ENCODE data around the gene ZSCAN23. TPM values are rescaled to one million over a fixed set of nuclear protein-coding genes. Genes with fewer than 3 reads are reported as not detected.

ZSCAN23 gene
- total and polyA plus RNA-seq, 9 of the 15 experiments (the other 6 are each of a cell fraction or from before 2014, with no cell fraction given) = 0.05 to 0.29 (median 0.21) TPM; not detected in 1

DNA sequence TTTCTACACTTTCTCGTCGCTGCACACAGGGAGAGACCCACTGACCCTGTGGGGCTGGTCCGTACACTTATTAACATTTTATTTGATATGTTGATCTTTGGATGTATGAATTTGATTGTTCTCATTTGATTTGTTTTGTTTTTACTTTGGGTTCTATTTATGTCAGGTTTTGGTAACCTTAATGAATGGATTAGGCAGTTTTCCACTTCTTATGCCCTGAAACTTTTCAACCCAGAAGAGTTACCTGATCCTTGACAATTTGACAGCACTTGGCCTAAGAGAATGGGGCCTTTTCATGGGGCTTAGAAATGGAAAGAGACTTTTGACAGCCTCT is 48.7 kb upstream of the ZSCAN23 start (continued):
- TF ChIP-seq NKRF (IDR thresholded peaks at IDR 0.05; ENCODE audit: borderline replicate concordance) = no peak; the same call in 1 of the 2 replicates
- peak; percentile 61; the same call in 1 of the 2 replicates for TF ChIP-seq ARID2 (IDR thresholded peaks at IDR 0.05)
- no peak; the same call in 1 of the 2 replicates for TF ChIP-seq MECOM (CRISPR knock-in tag; IDR thresholded peaks at IDR 0.05)
- no peak for TF ChIP-seq SMAD3 (CRISPR knock-in tag; conservative IDR thresholded peaks at IDR 0.05)
- TF ChIP-seq SMARCA4 (IDR thresholded peaks at IDR 0.05) = no peak
- TF ChIP-seq BCOR (IDR thresholded peaks at IDR 0.05) = no peak; the same call in 1 of the 2 replicates
- TF ChIP-seq USF2 (CRISPR knock-in tag; IDR thresholded peaks at IDR 0.05) = no peak
- TF ChIP-seq CBX8 (IDR thresholded peaks at IDR 0.05; ENCODE audit: borderline replicate concordance, extremely low read depth, low read depth, low read length, poor library complexity, severe bottlenecking) = no peak
- TF ChIP-seq MTF1 (CRISPR knock-in tag; IDR thresholded peaks at IDR 0.05; ENCODE audit: borderline replicate concordance) = no peak
- no peak for TF ChIP-seq CBX3 (IDR thresholded peaks at IDR 0.05; ENCODE audit: borderline replicate concordance in 1 of 2, low read length in 2 of 2)
- peak; percentile 5 to 8; a peak in 1 of 4 replicates for TF ChIP-seq NRF1 (conservative IDR thresholded peaks at IDR 0.05 in 1 of 2, IDR thresholded peaks at IDR 0.05 in 1 of 2)
- TF ChIP-seq NCOA6 (IDR thresholded peaks at IDR 0.05) = no peak
- 0 out of 2 replicates have a peak, but pooled peaks have one; percentile 48 for TF ChIP-seq SP1 (CRISPR knock-in tag; IDR thresholded peaks at IDR 0.05)
- TF ChIP-seq FOXK2 (conservative IDR thresholded peaks at IDR 0.05 in 1 of 2, IDR thresholded peaks at IDR 0.05 in 1 of 2; ENCODE audit: low read depth in 2 of 2) = 0 out of 4 replicates have a peak, but pooled peaks of 1 of the 2 experiments have one; percentile 9
- TF ChIP-seq RERE (CRISPR knock-in tag; IDR thresholded peaks at IDR 0.05; ENCODE audit: borderline replicate concordance) = no peak
- TF ChIP-seq KDM5B (IDR thresholded peaks at IDR 0.05; ENCODE audit: insufficient replicate concordance, low read depth, low read length) = peak; percentile 54
- 0 out of 4 replicates have a peak, but pooled peaks of 1 of the 2 experiments have one; percentile 17 for TF ChIP-seq MLLT1 (IDR thresholded peaks at IDR 0.05)
- TF ChIP-seq CBFA2T2 (conservative IDR thresholded peaks at IDR 0.05) = no peak
- TF ChIP-seq SUPT5H (IDR thresholded peaks at IDR 0.05) = no peak; the same call in 1 of the 2 replicates
